GM12873 (cell line): ENCODE results near the gene CORIN.

Source experiments
- CTCF ChIP-seq: IDR thresholded peaks from 2 replicates; pipeline ENCODE4 v1.5.1; 2012; ENCODE audit warnings: low read depth, mild to moderate bottlenecking, moderate library complexity, low read length, control low read depth; ENCODE audit not compliant: insufficient read depth; ENCODE audit errors: missing control alignments

CORIN gene

GRCh38 chr4:47641755-47642154, 196.1 kb downstream of the CORIN start:
- TF ChIP-seq CTCF: no peak

DNA sequence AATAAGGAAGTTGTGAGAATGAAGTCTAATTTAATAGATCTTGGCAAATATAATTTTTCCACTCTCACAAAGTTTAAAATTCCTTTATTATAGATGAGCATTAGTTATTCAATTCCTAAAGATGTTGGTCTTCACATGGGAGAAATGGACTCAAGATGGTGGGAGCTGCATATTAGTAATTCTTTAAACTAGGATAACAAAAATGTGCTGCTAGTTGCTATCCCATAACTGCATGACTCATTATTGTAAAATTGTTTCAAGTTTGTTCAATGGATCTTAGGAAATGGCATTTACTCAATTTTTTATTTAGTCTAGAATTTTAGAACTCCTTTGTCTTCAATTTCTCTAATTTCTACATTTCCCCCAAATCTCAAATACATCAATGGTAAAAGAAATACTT, 197.0 kb downstream of the CORIN start:
- no peak for TF ChIP-seq CTCF

DNA sequence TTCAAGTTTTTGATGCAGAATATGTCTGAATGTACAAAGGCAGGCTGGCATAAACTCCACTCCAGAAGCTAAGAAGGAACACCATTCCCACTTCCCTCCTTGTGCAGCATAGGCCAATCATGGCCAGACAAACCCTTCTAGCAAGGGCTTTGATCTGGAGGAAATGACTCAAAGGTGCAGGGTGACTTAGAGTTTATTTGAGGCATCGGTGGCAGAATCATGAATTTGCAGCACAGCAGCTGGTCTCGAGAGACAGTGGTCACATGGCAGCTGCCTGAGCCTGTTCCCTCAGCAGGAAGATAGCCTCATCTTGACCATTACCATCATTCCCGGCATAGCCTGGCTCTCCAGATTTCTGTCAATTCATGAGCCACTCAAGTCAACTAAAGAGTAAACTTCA, 198.3 kb downstream of the CORIN start:
- no peak for TF ChIP-seq CTCF

DNA sequence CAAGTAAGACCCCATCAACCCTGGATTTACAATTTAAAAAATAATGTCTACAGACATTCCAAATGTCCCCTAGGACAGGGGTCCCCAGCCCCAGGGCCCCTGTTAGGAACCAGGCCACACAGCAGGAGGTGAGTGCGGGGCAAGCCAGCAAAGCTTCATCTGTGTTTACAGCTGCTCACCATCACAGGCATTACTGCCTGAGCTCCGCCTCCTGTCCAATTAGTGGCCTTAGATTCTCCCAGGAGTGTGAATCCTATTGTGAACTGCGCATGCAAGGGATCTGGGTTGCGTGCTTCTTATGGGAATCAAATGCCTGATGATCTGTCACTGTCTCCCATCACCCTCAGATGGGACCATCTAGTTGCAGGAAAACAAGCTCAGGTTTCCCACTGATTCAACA, 206.7 kb downstream of the CORIN start:
- no peak for TF ChIP-seq CTCF

GRCh38 chr4:47624031-47624441, 213.8 kb downstream of the CORIN start:
- no peak for TF ChIP-seq CTCF

DNA sequence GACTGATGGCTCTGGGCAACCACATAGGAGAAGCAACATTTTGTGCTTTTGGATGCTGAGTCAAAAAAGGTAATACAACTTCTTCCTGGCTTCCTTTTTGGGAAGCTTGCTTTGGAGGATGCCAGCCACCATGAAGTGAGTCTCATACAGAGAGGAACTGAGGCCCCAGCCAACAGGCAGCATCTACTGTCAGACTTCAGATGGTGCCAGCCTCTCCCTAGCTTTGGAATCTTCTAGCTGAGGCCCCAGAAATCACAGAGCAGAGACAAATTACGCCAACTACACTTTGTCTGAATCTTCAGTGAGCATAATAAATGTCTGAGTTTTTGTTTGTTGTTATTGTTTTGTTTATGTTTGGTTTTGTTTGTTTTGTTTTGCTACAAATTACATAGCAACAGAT, 216.7 kb downstream of the CORIN start:
- TF ChIP-seq CTCF: no peak

GRCh38 chr4:47619691-47620090, 218.2 kb downstream of the CORIN start:
- TF ChIP-seq CTCF: no peak

GRCh38 chr4:47617607-47618006, 220.3 kb downstream of the CORIN start:
- no peak for TF ChIP-seq CTCF
